ENCODE results near the gene HIVEP2. TPM values are rescaled to one million over a fixed set of nuclear protein-coding genes. Genes with fewer than 3 reads are reported as not detected.

The HIVEP2 gene
- total RNA-seq, 1 donor from 2014 or later, result 17.2 TPM

GRCh38 chr6:142945446-142946180, 637 bp upstream of the HIVEP2 start:
- DNase-seq (ENCODE audit: low read depth), result peak; percentile 68

GRCh38 chr6:142944124-142945048, 590 bp downstream of the HIVEP2 start:
- DNase-seq (ENCODE audit: low read depth), result peak; percentile 89

- DNase-seq (ENCODE audit: low read depth), result no peak
Measured at GRCh38 chr6:142943711-142944123, 1.3 kb downstream of the HIVEP2 start.

- peak; percentile 45 for DNase-seq (ENCODE audit: low read depth)
Measured at GRCh38 chr6:142942805-142943227, 2.2 kb downstream of the HIVEP2 start.

- no peak for DNase-seq (ENCODE audit: low read depth)
Measured at GRCh38 chr6:142942238-142942637, 2.7 kb downstream of the HIVEP2 start.

GRCh38 chr6:142941018-142941417, 4.0 kb downstream of the HIVEP2 start:
- no peak for DNase-seq (ENCODE audit: low read depth)

GRCh38 chr6:142940487-142940886, 4.5 kb downstream of the HIVEP2 start:
- DNase-seq (ENCODE audit: low read depth), result no peak

- DNase-seq (ENCODE audit: low read depth), result no peak
Measured at GRCh38 chr6:142938510-142938909, 6.5 kb downstream of the HIVEP2 start.

- DNase-seq (ENCODE audit: low read depth), result no peak
Measured at GRCh38 chr6:142937986-142938385, 7.0 kb downstream of the HIVEP2 start.

- no peak for DNase-seq (ENCODE audit: low read depth)
Measured at GRCh38 chr6:142935553-142936517, 9.1 kb downstream of the HIVEP2 start.

- no peak for DNase-seq (ENCODE audit: low read depth)
Measured at GRCh38 chr6:142934599-142934998, 10.4 kb downstream of the HIVEP2 start.

- no peak for DNase-seq (ENCODE audit: low read depth)
Measured at GRCh38 chr6:142934106-142934505, 10.9 kb downstream of the HIVEP2 start.

- no peak for DNase-seq (ENCODE audit: low read depth)
Measured at GRCh38 chr6:142933701-142934100, 11.3 kb downstream of the HIVEP2 start.

GRCh38 chr6:142932889-142933288, 12.1 kb downstream of the HIVEP2 start:
- DNase-seq (ENCODE audit: low read depth), result no peak

- no peak for DNase-seq (ENCODE audit: low read depth)
Measured at GRCh38 chr6:142929751-142930358, 15.1 kb downstream of the HIVEP2 start.

- DNase-seq (ENCODE audit: low read depth), result no peak
Measured at GRCh38 chr6:142927904-142928303, 17.1 kb downstream of the HIVEP2 start.

GRCh38 chr6:142927271-142927580, 17.8 kb downstream of the HIVEP2 start:
- DNase-seq (ENCODE audit: low read depth), result no peak

GRCh38 chr6:142926494-142927270, 18.3 kb downstream of the HIVEP2 start:
- peak; percentile 84 for DNase-seq (ENCODE audit: low read depth)

- DNase-seq (ENCODE audit: low read depth), result no peak
Measured at GRCh38 chr6:142926177-142926493, 18.8 kb downstream of the HIVEP2 start.

- no peak for DNase-seq (ENCODE audit: low read depth)
Measured at GRCh38 chr6:142925575-142926110, 19.3 kb downstream of the HIVEP2 start.

Measured in myocyte (in vitro differentiated cells).